K562 (cell line): ENCODE data around the gene BCL3. TPM values are rescaled to one million over a fixed set of nuclear protein-coding genes. Genes with fewer than 3 reads are reported as not detected.

ENCODE experiments used
- BRD9 ChIP-seq: fragments of 450-650 bp; IDR thresholded peaks from 2 replicates; pipeline ENCODE4 v1.6.1; 2018; ENCODE audit warnings: low read depth; ENCODE audit not compliant: partially characterized antibody
- GABPB2 ChIP-seq: fragments of 250-450 bp; sonication (Bioruptor Pico); conservative IDR thresholded peaks from 2 replicates; pipeline ENCODE4 v1.5.1; 2021; ENCODE audit warnings: mild to moderate bottlenecking
- GATAD2B ChIP-seq: fragments of 450-650 bp; IDR thresholded peaks from 2 replicates; pipeline ENCODE4 v1.6.1; 2017; ENCODE audit warnings: mild to moderate bottlenecking, borderline replicate concordance
- HDGF ChIP-seq: fragments of 450-650 bp; IDR thresholded peaks from 2 replicates; pipeline ENCODE4 v1.6.1; 2016
- JUN ChIP-seq, 2 experiments: sonication (generic) in 1 of 2; formaldehyde crosslinking in 1 of 2; IDR thresholded peaks; 2 replicates each; pipeline versions ENCODE4 v1.6.1 to v1.8.0; 2012 to 2022; ENCODE audit warnings: borderline replicate concordance in 2 of 2, mild to moderate bottlenecking in 2 of 2, improper control_type of control experiment in 1 of 2, low read depth in 1 of 2, low read length in 1 of 2, missing genetic modification reagents in 1 of 2
- MIER1 ChIP-seq: fragments of 450-650 bp; IDR thresholded peaks from 2 replicates; pipeline ENCODE4 v1.6.1; 2016; ENCODE audit warnings: antibody characterized with exemption, mild to moderate bottlenecking, low read depth
- MITF ChIP-seq: IDR thresholded peaks from 2 replicates; pipeline ENCODE4 v1.6.1; 2014; ENCODE audit warnings: antibody characterized with exemption
- PHF21A ChIP-seq: fragments of 450-650 bp; IDR thresholded peaks from 2 replicates; pipeline ENCODE4 v1.6.1; 2017; ENCODE audit warnings: low read depth, borderline replicate concordance
- SPI1 ChIP-seq: IDR thresholded peaks from 2 replicates; pipeline ENCODE4 v1.6.1; 2011; ENCODE audit warnings: low read depth, low read length, control low read depth, borderline replicate concordance
- ZBTB17 ChIP-seq: fragments of 450-650 bp; formaldehyde crosslinking; IDR thresholded peaks from 2 replicates; pipeline ENCODE4 v1.4.0; 2020; ENCODE audit warnings: mild to moderate bottlenecking
- ZMIZ1 ChIP-seq, 2 experiments: fragments of 150-350 bp in 1 of 2; IDR thresholded peaks; 2 replicates each; pipeline ENCODE4 v1.6.1; 2012 to 2016; ENCODE audit warnings: low read depth in 2 of 2, low read length in 2 of 2, mild to moderate bottlenecking in 1 of 2, moderate library complexity in 1 of 2
- ZNF232 ChIP-seq: sonication (generic); formaldehyde crosslinking; IDR thresholded peaks from 2 replicates; pipeline ENCODE4 v1.8.0; 2022; ENCODE audit warnings: mild to moderate bottlenecking, missing genetic modification reagents
- ZNF282 ChIP-seq: sonication (generic); formaldehyde crosslinking; IDR thresholded peaks from 2 replicates; pipeline ENCODE4 v1.8.1; 2023; ENCODE audit warnings: missing genetic modification reagents
- ZNF408 ChIP-seq: fragments of 250-450 bp; sonication (Bioruptor Pico); IDR thresholded peaks from 2 replicates; pipeline ENCODE4 v1.4.0; 2020; ENCODE audit warnings: low read depth, mild to moderate bottlenecking, moderate library complexity
- polyA plus RNA-seq, 8 experiments: library from polyadenylated mRNA; depleted of rRNA in 4 of 8; stranded (reverse) in 5 of 8; unstranded in 3 of 8; fragments of >200 nt; fragmentation: Nextera tagmentation in 2 of 8; fragmentation: Illumina TruSeq in 1 of 8; extraction: Ambion mirVana in 2 of 8; extraction: Trizol in 1 of 8; gene quantifications; 2 replicates each; pipeline versions ENCODE4 v1.2.1 to v1.2.3, GENCODE V29; 2011 to 2014; ENCODE audit warnings: inconsistent platforms in 1 of 8, missing spikeins in 1 of 8
- total RNA-seq, 7 experiments: library from RNA; depleted of rRNA in 6 of 7; stranded (reverse); fragments of >200 nt in 6 of 7; fragmentation: Illumina TruSeq in 2 of 7; extraction: Trizol in 2 of 7; gene quantifications; 2 replicates each; pipeline versions ENCODE4 v1.2.1 to v1.2.3, GENCODE V29; 2011 to 2021; ENCODE audit warnings: low replicate concordance in 1 of 7
- TF ChIP-seq, protein P1 (sequence below): IDR thresholded peaks from 2 replicates; pipeline ENCODE4 v1.6.1; 2012; ENCODE audit warnings: low read depth, low read length, improper control_type of control experiment, borderline replicate concordance
- TF ChIP-seq, protein P2 (sequence below): sonication (generic); formaldehyde crosslinking; IDR thresholded peaks from 2 replicates; pipeline ENCODE4 v1.8.0; 2023; ENCODE audit warnings: mild to moderate bottlenecking, missing genetic modification reagents

Gene BCL3
- total and polyA plus RNA-seq, 9 of the 15 experiments (the other 6 are each of a cell fraction or from before 2014, with no cell fraction given), result 0.03 to 2.4 (median 0.50) TPM; not detected in 1

- TF ChIP-seq, protein P1, sequence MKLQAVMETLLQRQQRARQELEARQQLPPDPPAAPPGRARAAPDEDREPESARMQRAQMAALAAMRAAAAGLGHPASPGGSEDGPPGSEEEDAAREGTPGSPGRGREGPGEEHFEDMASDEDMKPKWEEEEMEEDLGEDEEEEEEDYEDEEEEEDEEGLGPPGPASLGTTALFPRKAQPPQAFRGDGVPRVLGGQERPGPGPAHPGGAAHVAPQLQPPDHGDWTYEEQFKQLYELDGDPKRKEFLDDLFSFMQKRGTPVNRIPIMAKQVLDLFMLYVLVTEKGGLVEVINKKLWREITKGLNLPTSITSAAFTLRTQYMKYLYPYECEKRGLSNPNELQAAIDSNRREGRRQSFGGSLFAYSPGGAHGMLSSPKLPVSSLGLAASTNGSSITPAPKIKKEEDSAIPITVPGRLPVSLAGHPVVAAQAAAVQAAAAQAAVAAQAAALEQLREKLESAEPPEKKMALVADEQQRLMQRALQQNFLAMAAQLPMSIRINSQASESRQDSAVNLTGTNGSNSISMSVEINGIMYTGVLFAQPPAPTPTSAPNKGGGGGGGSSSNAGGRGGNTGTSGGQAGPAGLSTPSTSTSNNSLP, result no peak
- no peak for TF ChIP-seq ZNF232
- TF ChIP-seq ZNF408 (CRISPR knock-in tag), result no peak
- TF ChIP-seq JUN (IDR thresholded peaks at IDR 0.05; ENCODE audit: borderline replicate concordance, low read depth, low read length), result peak; percentile 91
- TF ChIP-seq JUN (CRISPR knock-in tag; IDR thresholded peaks at IDR 0.05; ENCODE audit: borderline replicate concordance), result no peak
- TF ChIP-seq MIER1, result no peak
- no peak for TF ChIP-seq GABPB2 (CRISPR knock-in tag)
- TF ChIP-seq PHF21A, result no peak
- TF ChIP-seq GATAD2B, result no peak
- no peak for TF ChIP-seq ZBTB17
- TF ChIP-seq SPI1, result no peak
- peak; percentile 18 for TF ChIP-seq BRD9
- TF ChIP-seq MITF, result no peak
- no peak for TF ChIP-seq HDGF
- no peak for TF ChIP-seq ZMIZ1 (IDR thresholded peaks at IDR 0.05; ENCODE audit: low read depth in 2 of 2, low read length in 2 of 2)
- no peak for TF ChIP-seq ZNF282 (CRISPR knock-in tag)
- TF ChIP-seq, protein P2, sequence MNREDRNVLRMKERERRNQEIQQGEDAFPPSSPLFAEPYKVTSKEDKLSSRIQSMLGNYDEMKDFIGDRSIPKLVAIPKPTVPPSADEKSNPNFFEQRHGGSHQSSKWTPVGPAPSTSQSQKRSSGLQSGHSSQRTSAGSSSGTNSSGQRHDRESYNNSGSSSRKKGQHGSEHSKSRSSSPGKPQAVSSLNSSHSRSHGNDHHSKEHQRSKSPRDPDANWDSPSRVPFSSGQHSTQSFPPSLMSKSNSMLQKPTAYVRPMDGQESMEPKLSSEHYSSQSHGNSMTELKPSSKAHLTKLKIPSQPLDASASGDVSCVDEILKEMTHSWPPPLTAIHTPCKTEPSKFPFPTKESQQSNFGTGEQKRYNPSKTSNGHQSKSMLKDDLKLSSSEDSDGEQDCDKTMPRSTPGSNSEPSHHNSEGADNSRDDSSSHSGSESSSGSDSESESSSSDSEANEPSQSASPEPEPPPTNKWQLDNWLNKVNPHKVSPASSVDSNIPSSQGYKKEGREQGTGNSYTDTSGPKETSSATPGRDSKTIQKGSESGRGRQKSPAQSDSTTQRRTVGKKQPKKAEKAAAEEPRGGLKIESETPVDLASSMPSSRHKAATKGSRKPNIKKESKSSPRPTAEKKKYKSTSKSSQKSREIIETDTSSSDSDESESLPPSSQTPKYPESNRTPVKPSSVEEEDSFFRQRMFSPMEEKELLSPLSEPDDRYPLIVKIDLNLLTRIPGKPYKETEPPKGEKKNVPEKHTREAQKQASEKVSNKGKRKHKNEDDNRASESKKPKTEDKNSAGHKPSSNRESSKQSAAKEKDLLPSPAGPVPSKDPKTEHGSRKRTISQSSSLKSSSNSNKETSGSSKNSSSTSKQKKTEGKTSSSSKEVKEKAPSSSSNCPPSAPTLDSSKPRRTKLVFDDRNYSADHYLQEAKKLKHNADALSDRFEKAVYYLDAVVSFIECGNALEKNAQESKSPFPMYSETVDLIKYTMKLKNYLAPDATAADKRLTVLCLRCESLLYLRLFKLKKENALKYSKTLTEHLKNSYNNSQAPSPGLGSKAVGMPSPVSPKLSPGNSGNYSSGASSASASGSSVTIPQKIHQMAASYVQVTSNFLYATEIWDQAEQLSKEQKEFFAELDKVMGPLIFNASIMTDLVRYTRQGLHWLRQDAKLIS (CRISPR knock-in tag), result no peak
Measured at GRCh38 chr19:44741841-44742329, 6.6 kb upstream of the BCL3 start (continued).
